IMR-90 (cell line): ENCODE data around the gene NELFE. TPM values are rescaled to one million over a fixed set of nuclear protein-coding genes. Genes with fewer than 3 reads are reported as not detected.

Source experiments
- ATAC-seq: fragments of 200-7000 bp; cut with Tn5 transposase; 2 replicates; pipeline ENCODE4 v1.9.1; 2020; ENCODE audit warnings: low read depth, mild to moderate bottlenecking, moderate library complexity
- BruUV-seq: library from RNA; stranded (reverse); fragments of 400-500 nt; replicated peaks from 2 replicates; lab custom pipeline; 2021; lab: Mats Ljungman, UMichigan
- CTCF ChIA-PET: fragments of 300-600 bp; formaldehyde crosslinking; extraction: SDS; loops from one replicate; lab custom pipeline; 2021; ENCODE audit warnings: antibody characterized with exemption; lab: Yijun Ruan, JAX
- POLR2A ChIA-PET: fragments of 300-600 bp; sonication (Branson Sonifier 250); formaldehyde crosslinking; loops from one replicate; lab custom pipeline; 2022; ENCODE audit warnings: antibody characterized with exemption; ENCODE audit not compliant: unreplicated experiment; lab: Charles Lee
- DNase-seq: peaks from one replicate; pipeline ENCODE4 v3.0.0; 2013
- H2AFZ ChIP-seq: replicated peaks from 2 replicates; pipeline ENCODE3; 2013; ENCODE audit warnings: low read length, mild to moderate bottlenecking; ENCODE audit not compliant: poor library complexity
- H2AK5ac ChIP-seq: 2 replicates; pipeline ENCODE4 v1.6.1; 2013; ENCODE audit warnings: low read depth, low read length, inconsistent platforms
- H2AK9ac ChIP-seq: replicated peaks from 2 replicates; pipeline ENCODE3; 2013; ENCODE audit warnings: mild to moderate bottlenecking, low read depth, low read length, moderate library complexity; ENCODE audit not compliant: poor library complexity
- H2BK120ac ChIP-seq: 2 replicates; pipeline ENCODE4 v1.6.1; 2013; ENCODE audit warnings: low read depth, low read length, inconsistent platforms
- H2BK15ac ChIP-seq: 3 replicates; pipeline ENCODE4 v1.6.1; 2013; ENCODE audit warnings: low read depth, low read length, inconsistent platforms
- H2BK20ac ChIP-seq: 2 replicates; pipeline ENCODE4 v1.6.1; 2013; ENCODE audit warnings: low read depth, mild to moderate bottlenecking, inconsistent platforms, low read length, moderate library complexity
- H2BK5ac ChIP-seq: 2 replicates; pipeline ENCODE4 v1.6.1; 2013; ENCODE audit warnings: mild to moderate bottlenecking, low read depth, low read length, inconsistent platforms; ENCODE audit not compliant: poor library complexity, severe bottlenecking
- H3K14ac ChIP-seq: replicated peaks from 2 replicates; pipeline ENCODE4 v1.6.1; 2013; ENCODE audit warnings: low read depth, low read length, inconsistent platforms
- H3K18ac ChIP-seq: 2 replicates; pipeline ENCODE4 v1.6.1; 2013; ENCODE audit warnings: low read depth, low read length, control low read depth
- H3K23ac ChIP-seq: 2 replicates; pipeline ENCODE4 v1.6.1; 2013; ENCODE audit warnings: low read depth, low read length, inconsistent platforms
- H3K27ac ChIP-seq: 2 replicates; pipeline ENCODE4 v1.5.1; 2013; ENCODE audit warnings: mild to moderate bottlenecking, control low read depth, low read length; ENCODE audit not compliant: insufficient read depth
- H3K27me3 ChIP-seq: 2 replicates; pipeline ENCODE4 v1.6.1; 2013; ENCODE audit warnings: low read length; ENCODE audit not compliant: control insufficient read depth, insufficient read depth
- H3K36me3 ChIP-seq: 2 replicates; pipeline ENCODE4 v1.6.1; 2013; ENCODE audit warnings: low read length, mixed read lengths; ENCODE audit not compliant: control insufficient read depth, insufficient read depth
- H3K4ac ChIP-seq: 2 replicates; pipeline ENCODE4 v1.6.1; 2013; ENCODE audit warnings: low read depth, low read length, inconsistent platforms
- H3K4me1 ChIP-seq: 2 replicates; pipeline ENCODE4 v1.6.1; 2013; ENCODE audit warnings: low read length, mixed read lengths; ENCODE audit not compliant: control insufficient read depth, insufficient read depth
- H3K4me2 ChIP-seq: 2 replicates; pipeline ENCODE4 v1.6.1; 2013; ENCODE audit warnings: low read depth, mild to moderate bottlenecking, control low read depth, low read length, moderate library complexity
- H3K4me3 ChIP-seq: 2 replicates; pipeline ENCODE4 v1.5.1; 2013; ENCODE audit warnings: low read depth, mild to moderate bottlenecking, control low read depth, low read length, moderate library complexity; ENCODE audit not compliant: insufficient read depth
- H3K56ac ChIP-seq: 2 replicates; pipeline ENCODE4 v1.6.1; 2013; ENCODE audit warnings: low read length, inconsistent platforms; ENCODE audit not compliant: insufficient read depth; ENCODE audit errors: extremely low read depth
- H3K79me1 ChIP-seq, 2 experiments: 2 replicates each; pipeline ENCODE4 v1.6.1; 2013; ENCODE audit warnings: low read length in 2 of 2, inconsistent platforms in 1 of 2, low read depth in 1 of 2
- H3K9ac ChIP-seq: 2 replicates; pipeline ENCODE4 v1.6.1; 2013; ENCODE audit warnings: low read depth, low read length, control low read depth
- H3K9me1 ChIP-seq: 2 replicates; pipeline ENCODE4 v1.6.1; 2013; ENCODE audit warnings: low read length, inconsistent platforms; ENCODE audit not compliant: insufficient read depth
- H3K9me3 ChIP-seq: 2 replicates; pipeline ENCODE4 v1.6.1; 2013; ENCODE audit warnings: low read length; ENCODE audit not compliant: control insufficient read depth, insufficient read depth
- H4K20me1 ChIP-seq: 2 replicates; pipeline ENCODE4 v1.6.1; 2013; ENCODE audit warnings: low read length, inconsistent platforms; ENCODE audit not compliant: insufficient read depth
- H4K5ac ChIP-seq: 2 replicates; pipeline ENCODE4 v1.6.1; 2013; ENCODE audit warnings: mild to moderate bottlenecking, low read depth, low read length, control low read depth
- H4K8ac ChIP-seq, 2 experiments: 2 replicates each; pipeline ENCODE4 v1.6.1; 2013; ENCODE audit warnings: low read depth in 2 of 2, low read length in 2 of 2, control low read depth in 1 of 2, inconsistent platforms in 1 of 2
- H4K91ac ChIP-seq: 2 replicates; pipeline ENCODE4 v1.6.1; 2013; ENCODE audit warnings: low read depth, low read length, inconsistent platforms; ENCODE audit not compliant: insufficient read depth
- CEBPB ChIP-seq: IDR thresholded peaks from 2 replicates; pipeline ENCODE4 v1.6.1; 2012; ENCODE audit warnings: low read depth, low read length, improper control_type of control experiment
- RCOR1 ChIP-seq: IDR thresholded peaks from 2 replicates; pipeline ENCODE4 v1.6.1; 2012; ENCODE audit warnings: mild to moderate bottlenecking, low read length, improper control_type of control experiment; ENCODE audit not compliant: insufficient replicate concordance
- WGBS, 2 experiments: methylation state at CpG; one replicate each; pipeline versions ENCODE4 v1.1.5 to v1.1.7; 2013; ENCODE audit warnings: missing lambda C conversion rate in 2 of 2; ENCODE audit not compliant: insufficient read length in 1 of 2; ENCODE audit errors: extremely low coverage in 2 of 2; 5-methylcytosine and 5-hydroxymethylcytosine counted together
- dilution Hi-C: fragments of 300-500 bp; cut with HindIII; formaldehyde crosslinking; loops from one replicate; pipeline ENCODE4 v1.14.3; 2018; ENCODE audit warnings: low sequenced_read_pairs; ENCODE audit not compliant: unreplicated experiment
- in situ Hi-C: fragments of 300-500 bp; cut with MboI; formaldehyde crosslinking; loops from 3 replicates; pipeline ENCODE4 v1.14.3; 2019; ENCODE audit warnings: low sequenced_read_pairs, inconsistent platforms, mixed read lengths
- intact Hi-C: fragments of 100-400 bp; cut with micrococcal nuclease; formaldehyde crosslinking; loops from 2 replicates; pipeline ENCODE4 v1.10.0; 2022
- polyA plus RNA-seq, 3 experiments: library from polyadenylated mRNA; depleted of rRNA; stranded (reverse); fragments of >200 nt; gene quantifications; 2 replicates each; pipeline ENCODE4 v1.2.3, GENCODE V29; 2012; ENCODE audit warnings: low replicate concordance in 1 of 3
- total RNA-seq: library from RNA; depleted of rRNA; stranded (reverse); fragments of >200 nt; gene quantifications from 2 replicates; pipeline ENCODE4 v1.2.3, GENCODE V29; 2012

Gene NELFE
- total and polyA plus RNA-seq, 2 of the 4 experiments (the other 2 are of a cell fraction) = 63.6 to 76.0 TPM

DNA sequence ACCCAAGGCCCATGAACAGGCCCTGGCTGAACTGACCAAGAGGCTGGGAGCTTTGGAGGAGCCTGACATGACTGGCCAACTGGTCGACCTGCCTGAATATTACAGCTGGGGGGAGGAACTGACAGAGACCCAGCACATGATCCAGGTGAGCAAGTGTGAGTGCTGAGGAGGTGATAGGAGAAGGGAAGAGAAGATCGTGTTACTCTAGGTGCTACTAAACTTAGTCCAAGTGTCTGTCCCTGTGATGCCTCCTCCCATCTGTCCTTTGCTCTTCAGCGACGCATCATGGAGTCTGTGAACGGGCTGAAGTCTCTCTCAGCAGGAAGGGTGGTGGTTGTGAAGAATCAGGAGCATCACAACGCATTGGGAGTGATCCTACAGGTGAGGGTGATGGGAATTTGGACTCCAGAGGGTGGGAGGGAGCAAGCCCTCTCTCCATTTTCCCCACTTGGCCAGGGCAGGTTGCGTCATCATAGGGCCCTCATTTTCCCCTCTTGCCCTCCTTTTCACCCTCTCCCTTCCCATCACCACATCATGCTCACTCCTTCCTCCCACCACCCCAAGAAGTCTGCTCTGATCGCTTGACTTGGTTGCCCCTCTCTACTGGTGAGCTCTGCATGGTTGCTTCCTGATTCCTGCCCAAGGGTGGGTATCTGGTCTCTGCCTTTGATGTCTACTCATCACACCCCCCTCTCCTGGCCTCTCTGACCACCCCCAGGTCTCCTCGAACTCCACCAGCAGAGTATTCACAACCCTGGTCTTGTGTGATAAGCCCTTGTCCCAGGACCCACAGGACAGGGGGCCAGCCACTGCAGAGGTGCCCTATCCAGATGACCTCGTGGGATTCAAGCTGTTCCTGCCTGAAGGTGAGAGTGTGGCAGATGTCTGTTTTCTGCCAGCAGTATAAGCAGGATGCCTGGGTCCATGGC is 8.5 kb upstream of the NELFE start:
- dilution Hi-C loops = no loop called here
- DNase-seq = no peak
- H3K56ac ChIP-seq = no peak overlapping the region; the same call in 1 of the 2 replicates
- H2AK5ac ChIP-seq = no peak overlapping the region
- no peak overlapping the region for H2AFZ ChIP-seq
- no peak overlapping the region for H3K9ac ChIP-seq
- H3K9me1 ChIP-seq = peaks cover 3% of the 10 kb centered on the region; the same call in 1 of the 2 replicates
- in situ Hi-C loops = no loop called here
- H3K4me2 ChIP-seq = no peak overlapping the region
- ChIA-PET POLR2A (no interaction called here), CTCF (no interaction called here)
- no peak overlapping the region for H3K14ac ChIP-seq
- H3K18ac ChIP-seq = no peak overlapping the region
- H3K27ac ChIP-seq = no peak overlapping the region
- H3K4me3 ChIP-seq = no peak overlapping the region
- intact Hi-C loops = no loop called here
- no peak overlapping the region for H2BK20ac ChIP-seq
- H3K27me3 ChIP-seq = no peaks in the 10 kb centered on the region
- H3K4me1 ChIP-seq = peaks cover 8% of the 10 kb centered on the region
- TF ChIP-seq RCOR1 (no peak), CEBPB (peak; percentile 61)
- H2BK15ac ChIP-seq = no peak overlapping the region
- H3K36me3 ChIP-seq = peaks cover 67% of the 10 kb centered on the region
- WGBS, 2 experiments = no CpG with 5 or more reads among the region's 10 CpGs
- H4K91ac ChIP-seq = no peak overlapping the region
- H4K5ac ChIP-seq = no peak overlapping the region
- H3K23ac ChIP-seq = no peak overlapping the region
- H3K79me1 ChIP-seq = peaks cover 10 to 31% of the 10 kb centered on the region in 2 experiments
- H4K20me1 ChIP-seq = no peaks in the 10 kb centered on the region
- H4K8ac ChIP-seq = no peak overlapping the region
- H2BK120ac ChIP-seq = no peak overlapping the region
- no peak overlapping the region for H2AK9ac ChIP-seq
- ATAC-seq = no peak
- H3K4ac ChIP-seq = no peak overlapping the region
- BruUV-seq = no TSS peak
- H2BK5ac ChIP-seq = no peak overlapping the region
- no peaks in the 10 kb centered on the region for H3K9me3 ChIP-seq
